Measurements from ENCODE around the gene CTNNA2. TPM values are rescaled to one million over a fixed set of nuclear protein-coding genes. Genes with fewer than 3 reads are reported as not detected.

CTNNA2 gene
- total and polyA plus RNA-seq, 4 donors, result 0.01 to 0.37 TPM; not detected in 2

- Histone ChIP-seq H3K4me3 (no peak overlapping the region), H3K27ac (ENCODE audit: low read depth in 1 of 2, low read length in 1 of 2) (no peak overlapping the region), H3K9ac (ENCODE audit: insufficient read depth in 1 of 2, low read length in 2 of 2) (no peak overlapping the region), H3K4me1 (ENCODE audit: control insufficient read depth in 5 of 5, insufficient read depth in 5 of 5, low read length in 5 of 5) (no peaks in the 10 kb centered on the region), H3K27me3 (ENCODE audit: control insufficient read depth in 3 of 3, insufficient read depth in 3 of 3, low read length in 2 of 3) (no peaks in the 10 kb centered on the region), H3K36me3 (ENCODE audit: control insufficient read depth in 4 of 4, insufficient read depth in 4 of 4, low read length in 4 of 4) (no peaks in the 10 kb centered on the region), H3K9me3 (ENCODE audit: control insufficient read depth in 4 of 4, insufficient read depth in 3 of 4, low read length in 3 of 4) (no peaks in the 10 kb centered on the region)
- DNase-seq (no peak), ATAC-seq (ENCODE audit: insufficient read depth, low FRiP score) (no peak)
- TF ChIP-seq, protein P1, sequence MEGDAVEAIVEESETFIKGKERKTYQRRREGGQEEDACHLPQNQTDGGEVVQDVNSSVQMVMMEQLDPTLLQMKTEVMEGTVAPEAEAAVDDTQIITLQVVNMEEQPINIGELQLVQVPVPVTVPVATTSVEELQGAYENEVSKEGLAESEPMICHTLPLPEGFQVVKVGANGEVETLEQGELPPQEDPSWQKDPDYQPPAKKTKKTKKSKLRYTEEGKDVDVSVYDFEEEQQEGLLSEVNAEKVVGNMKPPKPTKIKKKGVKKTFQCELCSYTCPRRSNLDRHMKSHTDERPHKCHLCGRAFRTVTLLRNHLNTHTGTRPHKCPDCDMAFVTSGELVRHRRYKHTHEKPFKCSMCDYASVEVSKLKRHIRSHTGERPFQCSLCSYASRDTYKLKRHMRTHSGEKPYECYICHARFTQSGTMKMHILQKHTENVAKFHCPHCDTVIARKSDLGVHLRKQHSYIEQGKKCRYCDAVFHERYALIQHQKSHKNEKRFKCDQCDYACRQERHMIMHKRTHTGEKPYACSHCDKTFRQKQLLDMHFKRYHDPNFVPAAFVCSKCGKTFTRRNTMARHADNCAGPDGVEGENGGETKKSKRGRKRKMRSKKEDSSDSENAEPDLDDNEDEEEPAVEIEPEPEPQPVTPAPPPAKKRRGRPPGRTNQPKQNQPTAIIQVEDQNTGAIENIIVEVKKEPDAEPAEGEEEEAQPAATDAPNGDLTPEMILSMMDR (IDR thresholded peaks at IDR 0.05; ENCODE audit: control extremely low read depth, extremely low read depth), result no peak
- 86 to 88% methylated on average over 3 of the region's 3 CpGs for WGBS, 2 donors
Observed at GRCh38 chr2:79981316-79981715, 468.5 kb downstream of the CTNNA2 start.

DNA sequence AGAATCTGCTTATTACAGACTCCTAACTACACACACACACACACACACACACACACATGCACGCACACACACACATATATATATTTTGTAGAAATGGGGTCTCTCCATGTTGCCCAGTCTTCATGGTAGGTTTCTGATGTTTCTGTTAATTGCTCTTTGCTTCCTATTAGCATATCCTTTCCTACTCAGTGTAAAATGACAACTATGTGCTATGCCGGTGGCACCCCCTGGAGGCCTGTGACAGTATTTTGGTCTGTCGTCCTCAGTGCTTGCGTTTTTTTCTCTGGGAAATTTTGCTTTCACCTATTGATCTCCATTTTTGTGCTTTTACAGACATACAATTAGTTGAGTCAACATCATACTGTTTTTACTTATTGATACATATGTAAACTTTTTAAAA, 469.6 kb downstream of the CTNNA2 start:
- no peaks in the 10 kb centered on the region for H3K9me3 ChIP-seq (ENCODE audit: control insufficient read depth in 4 of 4, insufficient read depth in 3 of 4, low read length in 3 of 4)
- H3K27ac ChIP-seq (ENCODE audit: low read depth in 1 of 2, low read length in 1 of 2), result no peak overlapping the region
- no peak overlapping the region for H3K4me3 ChIP-seq
- H3K9ac ChIP-seq (ENCODE audit: insufficient read depth in 1 of 2, low read length in 2 of 2), result no peak overlapping the region
- no peaks in the 10 kb centered on the region for H3K4me1 ChIP-seq (ENCODE audit: control insufficient read depth in 5 of 5, insufficient read depth in 5 of 5, low read length in 5 of 5)
- WGBS, 2 donors, result 74 to 77% methylated on average over 4 of the region's 4 CpGs
- DNase-seq (no peak), ATAC-seq (ENCODE audit: insufficient read depth, low FRiP score) (no peak)
- no peaks in the 10 kb centered on the region for H3K36me3 ChIP-seq (ENCODE audit: control insufficient read depth in 4 of 4, insufficient read depth in 4 of 4, low read length in 4 of 4)
- H3K27me3 ChIP-seq (ENCODE audit: control insufficient read depth in 3 of 3, insufficient read depth in 3 of 3, low read length in 2 of 3), result no peaks in the 10 kb centered on the region
- TF ChIP-seq, protein P1 (IDR thresholded peaks at IDR 0.05; ENCODE audit: control extremely low read depth, extremely low read depth), result no peak

DNA sequence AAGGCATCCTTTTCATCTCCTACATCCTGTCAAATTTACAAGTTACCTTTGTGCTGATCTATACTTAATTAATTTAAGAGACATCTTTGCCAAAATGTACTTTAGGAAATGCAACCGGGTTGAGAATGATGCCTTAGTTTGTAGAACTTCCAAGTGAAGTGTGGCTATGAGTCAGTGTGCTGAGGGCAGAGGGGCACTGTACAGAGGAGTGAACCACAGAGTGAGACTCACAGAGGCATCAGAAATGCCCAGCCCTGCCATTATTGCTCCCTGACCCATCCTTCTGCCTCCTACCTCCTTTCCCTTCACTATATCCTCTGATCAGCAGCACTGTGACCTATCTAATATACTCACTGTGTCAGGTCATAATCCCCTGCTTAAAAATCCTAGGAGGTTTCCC, 471.6 kb downstream of the CTNNA2 start:
- 69 to 75% methylated on average over 1 of the region's 1 CpG for WGBS, 2 donors
- TF ChIP-seq, protein P1 (IDR thresholded peaks at IDR 0.05; ENCODE audit: control extremely low read depth, extremely low read depth), result no peak
- ATAC-seq (ENCODE audit: insufficient read depth, low FRiP score) (no peak), DNase-seq (no peak)
- no peak overlapping the region for H3K27ac ChIP-seq (ENCODE audit: low read depth in 1 of 2, low read length in 1 of 2)
- no peaks in the 10 kb centered on the region for H3K9me3 ChIP-seq (ENCODE audit: control insufficient read depth in 4 of 4, insufficient read depth in 3 of 4, low read length in 3 of 4)
- no peaks in the 10 kb centered on the region for H3K4me1 ChIP-seq (ENCODE audit: control insufficient read depth in 5 of 5, insufficient read depth in 5 of 5, low read length in 5 of 5)
- no peaks in the 10 kb centered on the region for H3K36me3 ChIP-seq (ENCODE audit: control insufficient read depth in 4 of 4, insufficient read depth in 4 of 4, low read length in 4 of 4)
- H3K4me3 ChIP-seq, result no peak overlapping the region
- no peak overlapping the region for H3K9ac ChIP-seq (ENCODE audit: insufficient read depth in 1 of 2, low read length in 2 of 2)
- no peaks in the 10 kb centered on the region for H3K27me3 ChIP-seq (ENCODE audit: control insufficient read depth in 3 of 3, insufficient read depth in 3 of 3, low read length in 2 of 3)

DNA sequence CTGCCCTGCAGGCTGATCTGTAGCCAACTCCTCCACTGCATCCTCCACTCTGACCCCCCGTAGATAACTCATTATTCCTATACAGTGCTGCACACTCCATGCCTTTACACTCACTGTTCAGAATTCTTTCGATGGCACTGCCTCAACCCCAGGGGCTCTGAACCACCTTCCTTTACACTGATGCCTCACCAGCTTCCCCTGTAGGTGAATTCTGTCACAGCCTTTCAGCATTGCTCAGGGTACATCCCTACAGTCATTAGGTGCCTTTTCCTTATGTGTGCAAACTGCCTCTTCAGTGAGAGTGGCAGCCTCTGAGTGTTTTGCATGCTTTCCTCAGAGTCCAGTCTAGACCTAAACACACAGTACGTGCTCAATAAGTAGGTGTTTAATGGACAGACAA, 472.3 kb downstream of the CTNNA2 start:
- no peak overlapping the region for H3K4me3 ChIP-seq
- WGBS, 2 donors, result 87 to 94% methylated on average over 3 of the region's 3 CpGs
- H3K4me1 ChIP-seq (ENCODE audit: control insufficient read depth in 5 of 5, insufficient read depth in 5 of 5, low read length in 5 of 5), result no peaks in the 10 kb centered on the region
- TF ChIP-seq, protein P1 (IDR thresholded peaks at IDR 0.05; ENCODE audit: control extremely low read depth, extremely low read depth), result no peak
- no peak for ATAC-seq (ENCODE audit: insufficient read depth, low FRiP score)
- H3K27me3 ChIP-seq (ENCODE audit: control insufficient read depth in 3 of 3, insufficient read depth in 3 of 3, low read length in 2 of 3), result no peaks in the 10 kb centered on the region
- DNase-seq, result no peak
- H3K9me3 ChIP-seq (ENCODE audit: control insufficient read depth in 4 of 4, insufficient read depth in 3 of 4, low read length in 3 of 4), result no peaks in the 10 kb centered on the region
- H3K36me3 ChIP-seq (ENCODE audit: control insufficient read depth in 4 of 4, insufficient read depth in 4 of 4, low read length in 4 of 4), result no peaks in the 10 kb centered on the region
- H3K9ac ChIP-seq (ENCODE audit: insufficient read depth in 1 of 2, low read length in 2 of 2), result no peak overlapping the region
- no peak overlapping the region for H3K27ac ChIP-seq (ENCODE audit: low read depth in 1 of 2, low read length in 1 of 2)
